HepG2 (cell line): ENCODE results near the gene CDK5RAP1. TPM values are rescaled to one million over a fixed set of nuclear protein-coding genes. Genes with fewer than 3 reads are reported as not detected.
A peak's percentile ranks its signal among the peaks of the same experiment; 100 is the strongest.

ENCODE experiments used
- DNMT1 ChIP-seq: sonication (generic); formaldehyde crosslinking; IDR thresholded peaks from 2 replicates; pipeline ENCODE4 v1.5.1; 2020; ENCODE audit warnings: mild to moderate bottlenecking, missing genetic modification reagents
- E2F1 ChIP-seq: sonication (generic); formaldehyde crosslinking; IDR thresholded peaks from 2 replicates; pipeline ENCODE4 v1.5.0; 2020; ENCODE audit warnings: missing genetic modification reagents
- E2F5 ChIP-seq: sonication (generic); formaldehyde crosslinking; conservative IDR thresholded peaks from 2 replicates; pipeline ENCODE4 v1.4.0; 2020; ENCODE audit warnings: missing genetic modification reagents
- GABPA ChIP-seq, 2 experiments: IDR thresholded peaks; 2 replicates each; pipeline ENCODE4 v1.6.1; 2011 to 2016; ENCODE audit warnings: low read depth in 2 of 2, low read length in 1 of 2, missing biosample characterization in 1 of 2, missing genetic modification characterization in 1 of 2
- HOXA9 ChIP-seq: sonication (generic); formaldehyde crosslinking; IDR thresholded peaks from 2 replicates; pipeline ENCODE4 v1.8.1; 2022; ENCODE audit warnings: missing genetic modification reagents, mild to moderate bottlenecking, moderate library complexity, borderline replicate concordance
- KDM1A ChIP-seq: IDR thresholded peaks from 2 replicates; pipeline ENCODE4 v1.6.1; 2016; ENCODE audit warnings: missing compliant biosample characterization
- MAFF ChIP-seq: IDR thresholded peaks from 2 replicates; pipeline ENCODE4 v1.6.1; 2011; ENCODE audit warnings: low read depth, low read length, improper control_type of control experiment
- MED8 ChIP-seq: sonication (generic); formaldehyde crosslinking; IDR thresholded peaks from 2 replicates; pipeline ENCODE4 v1.8.1; 2023; ENCODE audit warnings: mild to moderate bottlenecking, missing genetic modification reagents; ENCODE audit not compliant: insufficient replicate concordance
- MIER3 ChIP-seq: IDR thresholded peaks from 2 replicates; pipeline ENCODE4 v1.6.1; 2016; ENCODE audit warnings: missing compliant biosample characterization, borderline replicate concordance
- MIXL1 ChIP-seq: IDR thresholded peaks from 2 replicates; pipeline ENCODE4 v1.6.1; 2016
- NFIB ChIP-seq: sonication (generic); formaldehyde crosslinking; IDR thresholded peaks from 2 replicates; pipeline ENCODE4 v1.9.0; 2021; ENCODE audit warnings: missing genetic modification reagents, mild to moderate bottlenecking, borderline replicate concordance
- POGK ChIP-seq: sonication (generic); formaldehyde crosslinking; conservative IDR thresholded peaks from 2 replicates; pipeline ENCODE4 v1.8.0; 2022; ENCODE audit warnings: mild to moderate bottlenecking, moderate library complexity, missing genetic modification reagents
- REXO4 ChIP-seq: sonication (generic); formaldehyde crosslinking; IDR thresholded peaks from 2 replicates; pipeline ENCODE4 v1.8.0; 2022; ENCODE audit warnings: missing genetic modification reagents, mild to moderate bottlenecking, borderline replicate concordance
- RFX1 ChIP-seq: fragments of 450-650 bp; IDR thresholded peaks from 2 replicates; pipeline ENCODE4 v1.6.1; 2017
- SNRNP70 ChIP-seq: fragments of 200-400 bp; formaldehyde crosslinking; IDR thresholded peaks from 2 replicates; pipeline ENCODE4 v1.6.1; 2017; ENCODE audit warnings: mild to moderate bottlenecking, low read depth, low read length, moderate library complexity
- TBL1XR1 ChIP-seq: fragments of 150-350 bp; IDR thresholded peaks from 2 replicates; pipeline ENCODE4 v1.6.1; 2014; ENCODE audit warnings: borderline replicate concordance, low read length; ENCODE audit not compliant: partially characterized antibody
- XRCC5 ChIP-seq: fragments of 200-400 bp; formaldehyde crosslinking; optimal IDR thresholded peaks from 2 replicates; pipeline ENCODE3; 2017; ENCODE audit warnings: mild to moderate bottlenecking, low read length
- ZNF205 ChIP-seq: IDR thresholded peaks from 2 replicates; pipeline ENCODE4 v1.6.1; 2018; ENCODE audit warnings: missing biosample characterization, missing genetic modification reagents
- ZNF224 ChIP-seq: sonication (generic); formaldehyde crosslinking; IDR thresholded peaks from 2 replicates; pipeline ENCODE4 v1.5.0; 2020; ENCODE audit warnings: mild to moderate bottlenecking, missing genetic modification reagents
- ZNF264 ChIP-seq: sonication (generic); formaldehyde crosslinking; IDR thresholded peaks from 2 replicates; pipeline ENCODE4 v1.4.0; 2020; ENCODE audit warnings: missing genetic modification reagents
- ZNF34 ChIP-seq: sonication (generic); formaldehyde crosslinking; IDR thresholded peaks from 2 replicates; pipeline ENCODE4 v1.4.0; 2020; ENCODE audit warnings: mild to moderate bottlenecking, missing genetic modification reagents, borderline replicate concordance
- ZNF354B ChIP-seq: sonication (generic); formaldehyde crosslinking; IDR thresholded peaks from 2 replicates; pipeline ENCODE4 v1.8.0; 2022; ENCODE audit warnings: mild to moderate bottlenecking, missing genetic modification reagents
- ZNF773 ChIP-seq: sonication (generic); formaldehyde crosslinking; IDR thresholded peaks from 2 replicates; pipeline ENCODE4 v1.4.0; 2020; ENCODE audit warnings: missing genetic modification reagents, borderline replicate concordance
- polyA plus RNA-seq, 8 experiments: library from polyadenylated mRNA; depleted of rRNA in 3 of 8; stranded (reverse) in 7 of 8; unstranded in 1 of 8; fragments of >200 nt; fragmentation: Illumina TruSeq in 4 of 8; extraction: Trizol in 4 of 8; gene quantifications; 2 replicates each; pipeline versions ENCODE4 v1.2.1 to v1.2.3, GENCODE V29; 2011 to 2016; ENCODE audit warnings: low read depth in 4 of 8, missing spikeins in 1 of 8, mixed read lengths in 1 of 8; ENCODE audit not compliant: insufficient read depth in 1 of 8
- total RNA-seq, 5 experiments: library from RNA; depleted of rRNA; stranded (reverse); fragments of >200 nt; fragmentation: Illumina TruSeq; extraction: Trizol; gene quantifications; 2 replicates each; pipeline ENCODE4 v1.2.3, GENCODE V29; 2016; ENCODE audit warnings: low read depth in 1 of 5
- TF ChIP-seq, protein P1 (sequence below): sonication (generic); formaldehyde crosslinking; IDR thresholded peaks from 2 replicates; pipeline ENCODE4 v1.8.0; 2022; ENCODE audit warnings: missing genetic modification reagents, mild to moderate bottlenecking, borderline replicate concordance

Gene CDK5RAP1
- total and polyA plus RNA-seq, 2 of the 13 experiments (the other 11 are each of a cell fraction or from before 2014, with no cell fraction given): 53.6 to 98.2 TPM

- TF ChIP-seq ZNF205: peak; percentile 98
- TF ChIP-seq NFIB (CRISPR knock-in tag): no peak
- no peak for TF ChIP-seq E2F1
- no peak for TF ChIP-seq ZNF773 (CRISPR knock-in tag)
- no peak; the same call in 1 of the 2 replicates for TF ChIP-seq ZNF264 (CRISPR knock-in tag)
- TF ChIP-seq REXO4 (CRISPR knock-in tag): no peak
- TF ChIP-seq SNRNP70: no peak
- no peak for TF ChIP-seq E2F5
- peak; percentile 96 for TF ChIP-seq MIXL1
- TF ChIP-seq MIER3 (CRISPR knock-in tag): peak; percentile 100
- no peak for TF ChIP-seq GABPA (IDR thresholded peaks at IDR 0.05; ENCODE audit: low read depth, low read length)
- peak; percentile 79 for TF ChIP-seq GABPA (CRISPR knock-in tag; IDR thresholded peaks at IDR 0.05; ENCODE audit: low read depth)
- no peak for TF ChIP-seq DNMT1
- TF ChIP-seq ZNF34 (CRISPR knock-in tag): 0 out of 2 replicates have a peak, but pooled peaks have one; percentile 78
- peak; percentile 88 for TF ChIP-seq KDM1A (CRISPR knock-in tag)
- TF ChIP-seq MAFF: peak; percentile 36; the same call in 1 of the 2 replicates
- peak; percentile 63 for TF ChIP-seq TBL1XR1
- no peak for TF ChIP-seq ZNF224 (CRISPR knock-in tag)
- peak; percentile 98 for TF ChIP-seq XRCC5
- TF ChIP-seq POGK (CRISPR knock-in tag): peak; percentile 91
- peak; percentile 59; the same call in 1 of the 2 replicates for TF ChIP-seq RFX1
- TF ChIP-seq, protein P1, sequence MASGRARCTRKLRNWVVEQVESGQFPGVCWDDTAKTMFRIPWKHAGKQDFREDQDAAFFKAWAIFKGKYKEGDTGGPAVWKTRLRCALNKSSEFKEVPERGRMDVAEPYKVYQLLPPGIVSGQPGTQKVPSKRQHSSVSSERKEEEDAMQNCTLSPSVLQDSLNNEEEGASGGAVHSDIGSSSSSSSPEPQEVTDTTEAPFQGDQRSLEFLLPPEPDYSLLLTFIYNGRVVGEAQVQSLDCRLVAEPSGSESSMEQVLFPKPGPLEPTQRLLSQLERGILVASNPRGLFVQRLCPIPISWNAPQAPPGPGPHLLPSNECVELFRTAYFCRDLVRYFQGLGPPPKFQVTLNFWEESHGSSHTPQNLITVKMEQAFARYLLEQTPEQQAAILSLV (CRISPR knock-in tag): peak; percentile 69; the same call in 1 of the 2 replicates
- TF ChIP-seq HOXA9 (CRISPR knock-in tag): no peak
- no peak for TF ChIP-seq MED8 (CRISPR knock-in tag)
- 0 out of 2 replicates have a peak, but pooled peaks have one; percentile 88 for TF ChIP-seq ZNF354B (CRISPR knock-in tag)
These were observed 27.3 kb downstream of the CDK5RAP1 start (continued) for GRCh38 chr20:33373735-33374605.
